GM18907 (cell line): ENCODE measurements around the gene CLEC18B.
"Not testable (repeated sequence)": the region's sequence is repeated elsewhere in the genome, so short reads cannot be mapped to it uniquely, and the experiment has no call there.

Source experiments
- ATAC-seq: cut with Tn5 transposase; IDR thresholded peaks from one replicate; pipeline ENCODE4 v1.9.1; 2021; ENCODE audit warnings: mild to moderate bottlenecking, moderate library complexity; ENCODE audit not compliant: unreplicated experiment

The CLEC18B gene

DNA sequence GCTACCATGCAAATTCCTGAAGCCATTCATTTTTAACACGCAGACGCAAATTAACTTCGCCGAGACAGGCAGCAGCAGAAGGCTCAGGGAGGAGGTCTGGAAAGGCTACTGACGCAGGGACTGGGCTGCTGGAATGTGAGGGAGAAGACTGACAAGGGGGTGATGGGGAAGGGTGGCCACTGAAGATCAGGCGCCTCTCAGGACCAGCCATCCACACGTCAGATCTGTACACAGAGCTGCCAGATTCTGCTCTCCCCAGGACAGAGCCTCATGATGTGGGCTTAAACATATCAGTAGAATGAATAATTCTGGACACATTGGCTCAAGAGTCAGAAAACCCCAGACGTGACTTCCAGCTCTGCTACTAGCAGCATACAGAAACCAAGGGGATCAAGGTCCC lies 25.6 kb upstream of the CLEC18B start:
- no peak for ATAC-seq

DNA sequence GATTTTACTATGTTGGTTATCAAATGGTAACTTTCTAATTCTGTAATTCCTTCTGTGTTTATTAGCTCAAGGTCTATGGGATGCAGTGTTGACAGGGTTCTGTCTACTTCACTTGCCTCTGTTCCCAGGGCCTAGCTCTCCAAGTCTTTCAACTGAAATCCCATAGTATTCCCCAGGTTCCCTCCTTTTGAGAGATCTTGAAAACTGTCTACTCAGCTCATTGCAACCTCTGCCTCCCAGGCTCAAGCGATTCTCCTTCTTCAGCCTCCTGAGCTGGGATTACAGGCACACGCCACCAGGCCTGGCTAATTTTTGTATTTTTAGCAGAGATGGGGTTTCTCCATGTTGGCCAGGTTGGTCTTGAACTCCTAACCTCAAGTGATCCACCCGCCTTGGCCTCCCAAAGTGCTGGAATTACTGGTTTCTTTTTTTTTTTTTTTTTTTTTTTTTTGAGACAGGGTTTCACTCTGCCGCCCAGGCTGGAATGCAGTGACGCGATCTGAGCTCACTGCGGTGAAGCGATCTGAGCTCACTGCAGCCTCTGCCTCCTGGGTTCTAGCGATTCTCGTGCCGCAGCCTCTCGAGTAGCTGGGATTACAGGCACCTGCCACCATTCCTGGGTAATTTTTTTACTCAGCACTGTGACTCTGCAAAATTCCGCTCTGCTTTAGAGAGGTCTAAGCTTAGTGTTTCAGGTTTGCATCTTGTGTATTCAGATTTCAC lies 22.5 kb upstream of the CLEC18B start:
- not testable (repeated sequence) for ATAC-seq

DNA sequence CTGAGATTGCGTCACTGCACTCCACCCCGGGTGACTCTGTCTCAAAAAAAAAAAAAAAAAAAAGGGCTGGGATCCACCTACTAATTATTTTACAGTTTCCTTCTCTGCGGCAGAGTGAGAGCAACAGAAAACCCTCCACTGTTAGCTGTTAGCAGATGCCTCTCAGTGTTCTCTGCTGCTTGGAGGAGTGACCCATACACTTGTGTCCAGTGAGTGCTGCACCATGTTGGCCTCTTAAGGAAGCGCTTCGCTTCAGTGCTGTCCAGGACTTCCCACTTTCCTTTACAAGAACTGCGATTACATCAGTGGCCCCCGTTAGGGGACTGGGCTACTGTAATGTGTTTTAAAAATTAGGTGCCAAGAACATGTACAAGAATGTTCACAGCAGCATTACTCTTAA lies 18.4 kb upstream of the CLEC18B start:
- ATAC-seq: no peak

DNA sequence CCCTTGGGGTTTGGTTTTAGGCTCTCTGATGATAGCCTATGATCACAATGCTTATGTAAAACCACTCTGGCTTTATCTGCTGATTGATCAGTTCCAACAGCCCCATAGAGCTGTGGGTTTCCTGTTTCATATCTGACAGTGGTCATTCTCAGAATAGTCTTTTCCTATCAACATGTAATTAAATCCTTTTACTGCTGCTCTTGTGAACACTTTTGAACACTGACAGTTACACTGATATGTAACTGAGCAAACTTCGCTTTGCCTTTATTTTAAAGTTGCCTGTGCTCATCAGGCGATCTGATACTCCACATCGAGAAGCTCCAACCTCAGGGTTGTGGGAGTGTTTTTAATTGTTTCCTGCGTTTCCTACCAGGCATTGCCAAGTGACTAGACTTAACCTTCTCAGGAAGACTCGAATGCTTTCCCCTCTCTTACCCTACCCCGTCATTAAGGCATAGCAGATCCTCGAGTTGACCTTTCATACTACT lies 17.3 kb upstream of the CLEC18B start:
- no peak for ATAC-seq

DNA sequence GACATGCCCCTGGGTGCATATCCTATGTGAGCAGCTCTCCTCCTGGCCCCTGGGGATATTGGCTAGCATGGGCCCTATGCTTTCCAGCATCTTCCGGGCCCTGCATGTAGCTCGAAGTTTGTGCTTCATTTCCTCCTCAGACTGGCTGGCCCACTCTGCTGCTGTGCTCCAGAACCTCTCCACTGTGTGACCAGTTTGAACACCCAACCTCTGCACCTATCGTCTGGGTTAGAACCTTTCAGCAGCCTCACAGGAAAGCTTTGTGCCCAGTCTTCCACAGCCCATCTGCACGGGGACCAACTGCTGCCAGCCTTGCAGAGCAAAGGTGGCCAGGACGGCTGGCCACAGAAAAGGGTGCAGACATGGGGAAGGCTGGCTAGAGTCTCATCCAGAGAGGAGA lies 10.2 kb upstream of the CLEC18B start:
- no peak for ATAC-seq

DNA sequence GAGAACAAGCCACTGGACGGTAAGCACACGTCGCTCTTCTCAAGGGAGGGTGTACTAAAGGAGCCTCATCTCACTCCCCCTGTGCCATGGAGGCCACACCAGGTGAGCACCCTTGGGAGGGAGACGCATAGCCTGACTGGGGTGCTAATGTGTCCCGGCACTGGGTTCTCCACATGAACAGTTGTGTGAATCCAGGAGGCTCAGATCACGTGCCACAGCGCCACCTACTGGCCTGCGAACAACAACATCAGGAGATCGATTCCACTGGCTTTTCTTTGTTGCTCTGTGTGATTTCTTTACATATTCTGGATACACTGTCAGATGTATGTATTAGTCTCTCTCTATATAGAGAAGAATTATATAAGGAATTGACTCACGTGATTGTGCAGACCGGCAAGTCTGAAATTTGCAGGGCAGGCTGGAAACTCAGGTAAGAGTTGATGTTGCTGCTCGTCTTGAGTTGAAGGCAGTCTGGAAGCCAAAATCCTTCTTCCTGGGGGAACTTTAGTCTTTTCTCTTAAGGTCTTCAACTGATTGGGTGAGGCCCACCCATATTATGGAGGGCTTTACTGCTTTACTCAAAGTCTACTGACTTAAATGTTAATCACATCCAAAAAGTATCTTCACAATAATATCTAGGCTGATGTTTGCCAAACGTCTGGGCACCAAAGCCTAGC lies 8.9 kb upstream of the CLEC18B start:
- not testable (repeated sequence) for ATAC-seq

DNA sequence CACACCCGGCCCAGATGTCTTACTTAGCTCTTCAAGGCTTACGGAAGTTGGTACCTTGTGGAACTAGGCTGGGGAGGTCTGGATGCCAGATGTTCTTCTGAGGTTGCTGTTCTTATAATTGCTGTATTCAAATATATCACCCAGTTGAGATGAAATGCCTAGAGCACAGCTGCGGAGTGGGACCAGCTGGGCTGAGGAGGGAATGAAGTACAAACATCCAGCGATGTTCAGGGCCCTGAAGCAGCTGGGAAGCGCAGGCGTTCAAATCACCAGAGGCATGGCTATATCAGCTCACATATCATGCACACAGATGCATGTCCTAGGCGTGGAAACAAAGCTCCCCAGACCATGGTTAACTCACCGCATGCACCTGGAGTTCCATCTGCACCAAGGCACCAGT lies 7.2 kb upstream of the CLEC18B start:
- not testable (repeated sequence) for ATAC-seq

DNA sequence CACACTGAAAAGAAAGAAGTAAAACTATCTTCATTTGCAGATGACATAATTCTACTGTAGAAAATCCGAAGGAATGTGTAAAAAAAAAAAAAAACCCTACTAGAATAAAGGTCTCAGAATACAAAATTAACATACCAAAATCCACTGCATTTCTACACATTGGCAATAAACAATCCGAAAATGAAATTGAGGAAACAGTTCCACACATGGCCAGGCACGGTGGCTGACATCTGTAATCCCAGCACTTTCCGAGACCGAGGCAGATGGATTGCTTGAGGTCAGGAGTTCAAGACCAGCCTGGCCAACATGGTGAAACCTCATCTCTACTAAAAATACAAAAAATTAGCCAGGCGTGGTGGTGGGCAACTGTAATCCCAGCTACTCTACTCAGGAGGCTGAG lies 4.5 kb upstream of the CLEC18B start:
- ATAC-seq: not testable (repeated sequence)

DNA sequence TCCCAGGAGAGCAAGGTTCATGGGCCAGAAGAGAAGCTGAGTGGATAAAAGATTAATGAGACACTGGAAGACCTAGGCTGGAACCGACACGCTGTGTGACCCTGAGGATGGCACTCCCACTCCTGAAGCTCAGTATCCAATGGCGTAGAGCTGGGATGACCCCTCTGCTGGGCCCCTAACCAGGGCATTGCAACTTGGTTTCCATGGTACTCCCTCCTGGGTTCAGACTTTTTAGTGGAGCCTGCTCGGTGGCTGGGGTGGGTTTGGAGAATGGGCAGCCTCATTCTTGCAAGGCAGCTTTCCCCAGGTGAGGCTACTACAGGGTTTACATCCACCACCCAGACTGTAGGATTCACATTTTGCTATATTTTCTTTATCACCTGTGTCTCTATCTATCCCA lies 2.4 kb upstream of the CLEC18B start:
- not testable (repeated sequence) for ATAC-seq

DNA sequence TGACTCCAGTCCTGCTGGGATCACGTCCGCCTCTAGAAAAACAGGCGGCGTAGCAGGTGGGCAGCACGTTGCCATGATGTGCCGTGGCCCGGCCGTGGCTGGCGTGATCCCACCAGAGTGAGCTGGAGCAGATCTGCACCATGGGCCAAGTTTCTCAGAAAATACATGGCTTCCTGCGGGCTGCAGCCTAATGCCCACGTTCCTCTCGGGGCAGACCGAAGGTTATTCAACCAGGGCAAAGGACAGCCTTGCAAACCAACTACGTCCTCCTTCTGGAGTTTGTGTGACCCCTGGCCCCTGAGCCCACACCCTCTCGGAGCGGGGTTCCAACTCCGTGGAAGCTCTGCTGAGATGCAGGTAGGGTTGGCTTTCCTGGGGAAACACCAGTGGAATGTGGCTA lies 808 bp upstream of the CLEC18B start:
- ATAC-seq: not testable (repeated sequence)

DNA sequence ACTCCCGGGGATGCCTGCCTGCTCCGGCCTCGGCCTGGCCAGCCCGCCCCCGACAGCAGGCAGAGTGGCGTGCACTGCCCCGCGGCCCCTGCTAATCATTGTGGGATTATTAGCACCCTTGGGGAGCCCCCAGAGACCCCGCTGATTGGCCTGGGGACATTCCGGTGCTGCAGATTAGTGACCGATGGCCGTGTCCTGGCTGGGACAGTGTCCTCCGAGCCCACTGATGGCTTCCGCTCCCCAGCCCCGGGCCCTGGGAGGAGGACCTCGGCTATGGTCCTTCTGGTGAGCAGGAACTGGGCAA lies 156 bp upstream of the CLEC18B start:
- not testable (repeated sequence) for ATAC-seq

DNA sequence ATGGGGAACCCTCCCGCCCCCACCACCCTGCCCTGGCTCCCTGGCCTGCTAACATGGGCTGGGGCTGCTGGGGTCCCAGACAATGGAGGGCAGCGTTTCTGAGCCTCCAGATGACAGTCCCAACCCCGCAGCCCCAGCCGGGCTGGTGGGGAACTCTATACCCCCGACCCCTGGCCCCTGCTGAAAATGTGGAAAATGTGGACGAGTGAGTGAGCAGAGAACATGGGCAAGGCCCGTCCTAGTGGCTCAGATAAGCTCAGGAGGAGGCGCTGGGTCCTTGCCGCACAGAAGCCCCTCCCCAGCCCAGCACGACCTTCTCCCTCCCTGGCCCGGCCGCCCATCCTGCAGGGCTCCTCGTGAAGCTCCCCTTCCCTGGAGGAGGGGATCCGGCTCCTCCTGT lies 1.5 kb downstream of the CLEC18B start:
- not testable (repeated sequence) for ATAC-seq

DNA sequence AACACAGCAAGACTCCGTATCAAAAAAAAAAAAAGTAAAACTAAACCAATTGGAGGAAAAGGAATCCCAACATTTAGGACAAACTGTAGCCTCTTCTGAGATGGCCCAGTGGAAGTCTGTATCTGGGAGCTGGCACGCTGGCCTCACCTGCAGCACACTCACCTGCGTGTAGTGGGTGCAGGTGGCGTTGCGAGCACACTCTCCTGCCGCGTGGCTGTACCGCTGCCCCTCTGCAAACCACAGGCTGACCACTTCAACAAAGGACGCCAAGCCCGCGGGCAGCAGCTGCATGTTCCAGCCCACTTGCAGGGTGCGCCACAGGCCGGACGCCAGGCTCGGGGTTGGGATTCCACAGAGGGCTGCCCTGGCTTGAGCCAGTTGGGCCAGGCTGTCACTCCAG lies 3.4 kb downstream of the CLEC18B start:
- ATAC-seq: not testable (repeated sequence)

DNA sequence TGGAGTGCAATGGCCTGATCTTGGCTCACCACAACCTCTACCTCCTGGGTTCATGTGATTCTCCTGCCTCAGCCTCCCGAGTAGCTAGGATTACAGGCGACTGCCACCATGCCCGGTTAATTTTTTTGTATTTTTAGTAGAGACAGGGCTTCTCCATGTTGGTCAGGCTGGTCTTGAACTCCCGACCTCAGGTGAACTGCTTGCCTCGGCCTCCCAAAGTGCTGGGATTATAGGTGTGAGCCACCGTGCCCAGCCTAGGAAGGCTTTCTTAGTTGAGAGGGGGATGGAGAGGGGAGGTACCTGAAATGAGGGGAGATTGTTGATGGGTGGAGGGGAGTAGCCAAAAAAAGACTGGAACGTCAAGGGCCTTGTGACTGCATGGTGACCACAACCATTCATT lies 7.4 kb downstream of the CLEC18B start:
- not testable (repeated sequence) for ATAC-seq

DNA sequence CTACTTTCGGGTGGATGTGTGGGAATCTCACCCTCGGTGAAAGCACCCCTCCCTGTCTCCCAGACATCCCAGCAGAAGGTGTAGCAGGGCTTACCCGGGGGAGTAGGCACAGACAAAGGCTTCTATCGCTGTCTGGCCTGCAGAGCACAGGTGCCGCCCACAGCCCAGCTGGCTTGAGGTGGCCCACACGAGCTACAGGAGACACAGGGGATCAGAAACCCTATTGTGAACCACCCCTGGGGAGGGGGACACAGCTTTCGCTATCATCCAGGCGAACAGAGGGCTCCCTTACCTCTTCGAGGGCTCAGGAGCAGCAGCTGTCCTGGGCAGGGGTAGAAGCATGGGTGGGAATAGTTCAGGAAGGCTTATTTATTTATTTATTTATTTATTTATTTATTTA lies 7.8 kb downstream of the CLEC18B start:
- not testable (repeated sequence) for ATAC-seq

DNA sequence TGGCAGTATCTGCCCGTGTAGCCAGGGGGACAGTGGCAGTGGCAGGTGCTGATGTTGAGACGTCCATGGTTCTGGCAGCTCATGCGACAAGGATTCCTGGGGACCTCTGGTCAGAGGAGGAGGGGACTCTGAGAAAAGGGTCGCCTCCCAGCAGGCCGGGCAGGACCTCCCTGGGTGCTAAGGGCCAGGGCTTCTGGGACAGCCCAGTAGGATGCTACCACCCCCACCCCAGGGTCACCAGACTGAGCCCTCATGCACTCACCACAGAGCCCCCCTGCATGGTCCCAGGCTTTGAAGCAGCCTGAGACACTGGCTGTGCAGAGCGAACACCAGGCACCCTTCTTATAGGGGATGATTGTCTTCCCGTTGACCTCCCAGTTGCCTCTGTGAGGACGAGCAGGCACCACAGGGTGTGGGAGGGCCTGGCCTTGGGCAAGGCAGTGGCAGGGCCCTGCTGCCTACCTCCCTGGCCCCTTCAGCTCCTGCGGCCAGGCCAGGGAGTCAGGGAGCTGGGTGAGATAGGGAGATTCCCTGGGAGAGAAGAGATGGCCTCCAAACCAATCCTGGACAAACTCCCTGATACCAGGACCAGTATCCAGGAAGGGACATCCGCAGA lies 8.4 kb downstream of the CLEC18B start:
- not testable (repeated sequence) for ATAC-seq

DNA sequence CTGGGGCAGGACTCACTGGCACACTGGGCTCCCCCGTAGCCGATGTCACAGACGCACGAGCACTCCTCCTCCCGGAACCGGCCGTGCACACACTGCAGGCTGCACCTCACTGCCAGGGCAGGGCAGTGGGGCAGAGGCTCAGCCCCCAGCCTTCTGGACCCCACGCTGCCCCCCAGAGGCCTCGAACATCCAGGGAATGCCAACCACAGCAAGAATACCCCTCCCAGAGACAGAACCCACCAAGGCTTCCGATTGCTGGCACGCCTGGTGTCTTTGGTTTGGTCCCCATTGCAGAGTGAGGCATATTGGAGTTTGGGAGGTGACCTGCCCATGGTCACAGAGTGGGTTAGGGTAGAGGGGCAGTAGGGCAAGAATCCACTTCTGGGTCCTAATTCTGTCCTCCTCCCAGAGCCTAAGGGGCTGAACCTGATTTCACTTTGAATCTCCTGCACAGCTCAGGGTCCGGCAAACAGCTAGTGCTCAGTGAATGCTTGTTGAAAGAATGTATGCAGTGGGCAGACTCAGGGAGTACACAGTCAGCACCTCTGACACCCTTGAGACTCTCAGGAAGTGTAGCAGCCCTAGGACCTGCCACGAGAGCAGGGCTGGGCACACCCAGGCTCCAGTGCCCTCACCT lies 9.0 kb downstream of the CLEC18B start:
- not testable (repeated sequence) for ATAC-seq

DNA sequence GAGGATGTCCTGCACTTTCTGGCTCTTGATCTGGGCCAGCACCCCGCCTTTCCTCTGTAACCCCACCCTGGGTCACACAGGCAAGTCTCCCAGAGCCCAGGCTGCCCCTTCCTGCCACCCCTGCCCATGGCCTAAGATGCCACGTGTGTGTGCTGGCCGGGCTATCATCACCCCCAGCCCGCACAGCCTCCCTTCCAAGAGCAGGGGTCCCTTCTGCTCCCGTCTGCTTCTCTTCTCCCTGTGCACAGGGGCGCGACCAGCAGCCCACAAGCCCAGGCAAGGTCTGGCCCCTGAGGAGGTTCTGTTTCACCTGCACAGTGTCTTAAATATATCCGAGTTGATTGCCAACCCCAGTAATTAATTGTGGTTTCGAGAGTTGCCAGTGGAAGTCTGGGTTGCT lies 10.3 kb downstream of the CLEC18B start:
- not testable (repeated sequence) for ATAC-seq

DNA sequence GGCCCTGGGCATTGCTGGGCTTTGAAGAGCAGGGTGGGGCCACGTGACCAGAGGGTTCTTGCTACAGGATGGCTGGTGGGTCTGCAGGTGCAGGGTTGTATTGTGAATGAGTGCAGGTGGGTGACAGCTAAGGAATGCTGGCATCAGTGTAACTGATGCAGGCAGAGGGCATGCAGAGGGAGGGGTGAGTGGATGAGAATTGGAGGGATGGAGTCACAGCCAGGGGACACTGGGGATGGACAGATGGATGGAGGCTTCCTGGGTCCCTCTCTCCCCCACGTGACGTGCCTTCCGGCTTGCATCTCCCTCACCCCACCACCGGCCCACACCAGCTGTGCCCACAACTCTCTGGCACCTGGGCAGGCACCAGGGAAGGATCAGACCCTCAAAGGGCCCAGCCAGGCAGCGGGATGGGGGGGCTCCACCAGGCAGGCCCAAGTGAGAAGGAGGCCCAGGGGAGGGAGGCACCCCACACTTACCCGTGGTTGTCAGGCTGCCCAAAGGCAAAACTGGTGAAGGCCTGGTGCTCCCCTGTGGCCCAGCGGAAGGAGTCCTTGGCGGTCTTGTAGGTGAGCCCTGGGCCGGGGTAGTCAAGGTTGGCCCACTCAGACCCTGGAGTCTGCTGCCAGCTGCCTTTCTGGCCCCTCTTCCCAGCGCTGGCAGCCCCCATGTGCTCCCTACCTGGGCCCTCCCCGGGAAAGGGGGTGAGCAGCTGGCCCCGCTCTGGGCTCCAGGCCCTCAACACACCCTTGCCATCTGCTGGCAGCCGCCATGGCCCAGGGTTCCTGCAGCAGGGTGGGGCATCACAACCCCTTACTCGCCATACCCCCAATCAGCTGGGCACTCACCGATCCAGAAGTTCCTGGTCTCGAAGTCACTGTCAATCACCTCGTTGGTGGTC lies 11.0 kb downstream of the CLEC18B start:
- ATAC-seq: not testable (repeated sequence)

DNA sequence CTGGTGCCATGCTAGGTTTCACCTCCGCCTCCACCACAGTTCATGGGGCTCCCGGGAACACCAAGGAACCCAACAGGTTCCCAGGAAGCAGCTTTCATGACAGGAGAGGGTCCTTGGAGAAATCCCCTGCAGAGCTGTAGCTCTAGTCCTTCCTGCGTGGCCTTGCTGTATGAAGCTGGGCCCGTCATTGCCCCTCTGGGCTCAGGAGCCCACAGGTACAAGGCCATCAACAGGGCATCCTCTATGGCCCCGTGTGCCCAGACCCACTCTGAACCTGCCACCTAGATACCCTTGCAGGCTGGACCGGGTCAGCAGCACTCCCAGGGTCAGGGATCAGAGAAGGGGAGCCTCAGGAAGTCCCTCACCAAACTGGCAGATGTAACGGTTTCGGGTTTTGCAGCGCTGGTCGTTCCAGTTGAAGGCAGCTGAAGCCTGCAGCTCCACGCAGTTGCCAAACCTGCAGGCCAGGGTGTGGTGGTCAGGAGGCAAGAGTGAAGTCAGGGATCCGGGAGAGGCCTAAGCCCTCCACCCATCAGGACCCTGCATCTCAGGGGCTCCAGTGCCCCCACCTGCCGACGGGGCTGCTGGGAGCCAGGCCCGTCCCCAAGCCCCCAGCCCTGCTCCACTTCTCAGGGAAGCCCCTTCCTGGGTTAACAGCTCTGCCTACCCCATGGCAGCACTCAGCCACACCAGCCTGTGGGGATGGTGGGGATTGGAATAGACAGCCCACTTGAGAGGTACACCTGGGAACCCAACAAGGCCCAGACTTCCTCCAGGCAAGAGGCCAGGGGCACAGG lies 11.9 kb downstream of the CLEC18B start:
- not testable (repeated sequence) for ATAC-seq
